Measurements from ENCODE around the gene TMEM222. TPM values are rescaled to one million over a fixed set of nuclear protein-coding genes. Genes with fewer than 3 reads are reported as not detected.

The TMEM222 gene
- total and polyA plus RNA-seq, 2 of the 4 experiments (the other 2 are of a cell fraction): 19.9 to 54.1 TPM

GRCh38 chr1:27302612-27303011, 19.4 kb upstream of the TMEM222 start:
- Histone ChIP-seq H3K36me3 (ENCODE audit: control insufficient read depth, insufficient read depth, low read length) (peaks cover 10% of the 10 kb centered on the region; the same call in 1 of the 2 replicates), H2BK120ac (ENCODE audit: low read depth, low read length) (no peak overlapping the region), H2BK5ac (ENCODE audit: low read depth, low read length, poor library complexity, severe bottlenecking) (no peak overlapping the region), H3K23ac (ENCODE audit: low read depth, low read length) (no peak overlapping the region), H3K9me3 (ENCODE audit: control insufficient read depth, insufficient read depth, low read length) (no peaks in the 10 kb centered on the region), H2BK15ac (ENCODE audit: low read depth, low read length) (no peak overlapping the region), H4K91ac (ENCODE audit: insufficient read depth, low read depth, low read length) (no peak overlapping the region; the same call in 1 of the 2 replicates), H2AK9ac (replicated peaks; ENCODE audit: low read depth, low read length, poor library complexity) (no peak overlapping the region), H3K79me1 (ENCODE audit: low read depth in 1 of 2, low read length in 2 of 2) (peaks cover 0 to 21% of the 10 kb centered on the region in 2 experiments; a peak in 2 of 4 replicates), H4K5ac (ENCODE audit: low read depth, low read length) (no peak overlapping the region), H3K56ac (ENCODE audit: extremely low read depth, insufficient read depth, low read length) (no peak overlapping the region), H3K27me3 (ENCODE audit: control insufficient read depth, insufficient read depth, low read length) (no peaks in the 10 kb centered on the region), H4K8ac (ENCODE audit: low read depth in 2 of 2, low read length in 2 of 2) (no peak overlapping the region), H2AK5ac (ENCODE audit: low read depth, low read length) (no peak overlapping the region), H3K9me1 (ENCODE audit: insufficient read depth, low read length) (peaks cover 13% of the 10 kb centered on the region), H3K4me1 (ENCODE audit: control insufficient read depth, insufficient read depth, low read length) (peaks cover 27% of the 10 kb centered on the region), H3K4me2 (ENCODE audit: low read depth, low read length) (no peak overlapping the region), H3K4me3 (ENCODE audit: insufficient read depth, low read depth, low read length) (no peak overlapping the region), H2BK20ac (ENCODE audit: low read depth, low read length) (no peak overlapping the region), H3K4ac (ENCODE audit: low read depth, low read length) (no peak overlapping the region), H3K18ac (ENCODE audit: low read depth, low read length) (no peak overlapping the region), H3K27ac (ENCODE audit: insufficient read depth, low read length) (no peak overlapping the region), H3K14ac (replicated peaks; ENCODE audit: low read depth, low read length) (no peak overlapping the region), H4K20me1 (ENCODE audit: insufficient read depth, low read length) (0 out of 2 replicates have a peak, but pooled peaks cover 4% of the 10 kb centered on the region), H3K9ac (ENCODE audit: low read depth, low read length) (no peak overlapping the region), H2AFZ (replicated peaks; ENCODE audit: low read length, poor library complexity) (no peak overlapping the region)
- WGBS, 2 experiments (ENCODE audit: extremely low coverage in 2 of 2, insufficient read length in 1 of 2): no CpG with 5 or more reads among the region's 2 CpGs
- intact Hi-C loops (cut with micrococcal nuclease) (no loop called here), dilution Hi-C loops (cut with HindIII; ENCODE audit: low sequenced_read_pairs, unreplicated experiment) (no loop called here), in situ Hi-C loops (cut with MboI; ENCODE audit: low sequenced_read_pairs) (loop anchor here (5.0 kb wide), 2 partner anchors 90 to 305 kb away; partner anchors contain the start of gene GPR3)
- POLR2A ChIA-PET (ENCODE audit: unreplicated experiment): interaction anchor here (0.6 kb wide), 1 partner anchor 12 kb away, joined by 7 read pairs; no protein-coding TSS in a partner anchor
- DNase-seq (no peak), ATAC-seq (ENCODE audit: low read depth) (no peak)
- no TSS peak for BruUV-seq (replicated peaks)
- TF ChIP-seq POLR2A (IDR thresholded peaks at IDR 0.05; ENCODE audit: low read depth, low read length): no peak
- TF ChIP-seq CHD1 (IDR thresholded peaks at IDR 0.05; ENCODE audit: low read depth, low read length): no peak
- TF ChIP-seq MAZ (IDR thresholded peaks at IDR 0.05; ENCODE audit: borderline replicate concordance, low read depth, low read length): no peak
- TF ChIP-seq BHLHE40 (IDR thresholded peaks at IDR 0.05; ENCODE audit: low read depth, low read length): no peak
- TF ChIP-seq SMC3 (IDR thresholded peaks at IDR 0.05; ENCODE audit: low read depth, low read length): no peak
- no peak for TF ChIP-seq MAFK (IDR thresholded peaks at IDR 0.05; ENCODE audit: low read depth, low read length)
- no peak for TF ChIP-seq NFE2L2 (IDR thresholded peaks at IDR 0.05; ENCODE audit: low read depth, low read length)
- no peak for TF ChIP-seq CTCF (conservative IDR thresholded peaks at IDR 0.05; ENCODE audit: low read depth, low read length)
- TF ChIP-seq ELK1 (IDR thresholded peaks at IDR 0.05; ENCODE audit: borderline replicate concordance, low read depth, low read length): no peak
- CTCF ChIA-PET: interaction anchor here (0.8 to 7.1 kb wide), 3 partner anchors 86 to 94 kb away, joined by 3 to 79 read pairs (median 3); no protein-coding TSS in a partner anchor

Measured in IMR-90 (cell line).